Thymus (tissue), 11 donors: ENCODE data around the gene DENND6A. TPM values are rescaled to one million over a fixed set of nuclear protein-coding genes. Genes with fewer than 3 reads are reported as not detected.

Experiments used
- DNase-seq, 9 donors: peaks; one replicate each; pipeline ENCODE4 v3.0.0-alpha.2; 2013; ENCODE audit warnings: low spot score in 9 of 9, low read depth in 6 of 9, missing footprints in 1 of 9
- H3K27ac ChIP-seq, 2 donors: one replicate each; pipeline ENCODE4 v1.5.1; 2013; ENCODE audit warnings: control low read depth in 1 of 2, low read depth in 1 of 2, low read length in 1 of 2, mild to moderate bottlenecking in 1 of 2, moderate library complexity in 1 of 2
- H3K27me3 ChIP-seq, 2 donors: one replicate each; pipeline ENCODE4 v1.5.1; 2013; ENCODE audit warnings: low read length in 1 of 2; ENCODE audit not compliant: control insufficient read depth in 2 of 2, insufficient read depth in 1 of 2
- H3K36me3 ChIP-seq, 2 donors: one replicate each; pipeline ENCODE4 v1.5.1; 2013; ENCODE audit warnings: low read length in 1 of 2, mild to moderate bottlenecking in 1 of 2, moderate library complexity in 1 of 2; ENCODE audit not compliant: control insufficient read depth in 2 of 2, insufficient read depth in 2 of 2
- H3K4me1 ChIP-seq, 2 donors: one replicate each; pipeline ENCODE4 v1.5.1; 2013; ENCODE audit warnings: low read length in 2 of 2; ENCODE audit not compliant: control insufficient read depth in 2 of 2, insufficient read depth in 2 of 2
- H3K4me3 ChIP-seq, 2 donors: one replicate each; pipeline ENCODE4 v1.5.1; 2013; ENCODE audit warnings: low read length in 2 of 2, control low read depth in 1 of 2, mild to moderate bottlenecking in 1 of 2
- H3K9me3 ChIP-seq, 2 donors: one replicate each; pipeline ENCODE4 v1.5.1; 2013; ENCODE audit warnings: low read length in 1 of 2, mild to moderate bottlenecking in 1 of 2; ENCODE audit not compliant: control insufficient read depth in 2 of 2, insufficient read depth in 1 of 2
- WGBS: extraction: QIAGEN DNeasy Blood & Tissue Kit; methylation state at CpG from one replicate; pipeline ENCODE4 v1.1.7; 2013; 5-methylcytosine and 5-hydroxymethylcytosine counted together
- polyA plus RNA-seq: library from polyadenylated mRNA; stranded (reverse); fragments of 200-250 nt; gene quantifications from one replicate; pipeline ENCODE4 v1.2.3, GENCODE V29; 2013
- total RNA-seq: library from RNA; stranded (reverse); fragments of 120-200 nt; gene quantifications from one replicate; pipeline ENCODE4 v1.2.4, GENCODE V29; 2013
- donor health status: healthy.

The DENND6A gene
- total and polyA plus RNA-seq, 2 donors, result 17.4 to 23.3 TPM

GRCh38 chr3:57600195-57600594 is 92.7 kb downstream of the DENND6A start:
- 99% methylated on average over 2 of the region's 2 CpGs for WGBS
- no peak for DNase-seq
- H3K4me1 ChIP-seq, result peaks cover 9 to 14% of the 10 kb centered on the region in 2 donors
- H3K4me3 ChIP-seq, result no peak overlapping the region
- H3K27ac ChIP-seq, result no peak overlapping the region
- H3K36me3 ChIP-seq, result no peaks in the 10 kb centered on the region
- peaks cover 0 to 4% of the 10 kb centered on the region in 2 donors for H3K9me3 ChIP-seq
- no peaks in the 10 kb centered on the region for H3K27me3 ChIP-seq

- 76% methylated on average over 5 of the region's 5 CpGs for WGBS
- Histone ChIP-seq H3K4me3 (peak overlapping the region; percentile 78 to 85), H3K4me1 (peaks cover 9 to 15% of the 10 kb centered on the region in 2 donors), H3K9me3 (peaks cover 0 to 4% of the 10 kb centered on the region in 2 donors), H3K36me3 (peaks cover 0 to under 1% of the 10 kb centered on the region in 2 donors), H3K27me3 (no peaks in the 10 kb centered on the region), H3K27ac (peak overlapping the region; percentile 68 to 97)
- DNase-seq, result peak in 2 of 9 donors; percentile 2 to 12
Observed at GRCh38 chr3:57598765-57599360, 94.0 kb downstream of the DENND6A start.

GRCh38 chr3:57597127-57597923 is 95.6 kb downstream of the DENND6A start, which contains the start of gene ARF4:
Gene ARF4, minus strand, starts transcription at chr3:57597344. Its CDS starts 204 bp downstream, at chr3:57597140.
- H3K27ac ChIP-seq, result peak within 1 kb of the TSS; percentile 98 to 99
- H3K9me3 ChIP-seq, result peaks cover 0 to 4% of the 10 kb centered on the region in 2 donors
- H3K4me1 ChIP-seq, result peaks cover 9 to 15% of the 10 kb centered on the region in 2 donors
- H3K36me3 ChIP-seq, result peaks cover 0 to 6% of the 10 kb centered on the region in 2 donors
- WGBS, result under 1% methylated on average over 67 of the region's 67 CpGs
- peak within 1 kb of the TSS; percentile 85 to 95 for H3K4me3 ChIP-seq
- DNase-seq, result peak; percentile 96 to 99 (median 98)
- no peaks in the 10 kb centered on the region for H3K27me3 ChIP-seq

GRCh38 chr3:57596495-57597126 is 96.3 kb downstream of the DENND6A start:
- under 1% methylated on average over 31 of the region's 31 CpGs for WGBS
- H3K9me3 ChIP-seq, result peaks cover 0 to 4% of the 10 kb centered on the region in 2 donors
- peaks cover 0 to 9% of the 10 kb centered on the region in 2 donors for H3K36me3 ChIP-seq
- H3K27ac ChIP-seq, result peak overlapping the region; percentile 98 to 99
- H3K4me3 ChIP-seq, result peak overlapping the region; percentile 85 to 95
- peak in 5 of 9 donors; percentile 13 to 63 (median 38) for DNase-seq
- peaks cover 9 to 15% of the 10 kb centered on the region in 2 donors for H3K4me1 ChIP-seq
- no peaks in the 10 kb centered on the region for H3K27me3 ChIP-seq

GRCh38 chr3:57594576-57594975 is 98.3 kb downstream of the DENND6A start:
- 90% methylated on average over 5 of the region's 5 CpGs for WGBS
- no peaks in the 10 kb centered on the region for H3K27me3 ChIP-seq
- DNase-seq, result no peak
- H3K27ac ChIP-seq, result no peak overlapping the region
- peaks cover 0 to 4% of the 10 kb centered on the region in 2 donors for H3K9me3 ChIP-seq
- peaks cover 9 to 15% of the 10 kb centered on the region in 2 donors for H3K4me1 ChIP-seq
- H3K36me3 ChIP-seq, result peaks cover 0 to 9% of the 10 kb centered on the region in 2 donors
- no peak overlapping the region for H3K4me3 ChIP-seq

GRCh38 chr3:57594144-57594543 is 98.7 kb downstream of the DENND6A start:
- Histone ChIP-seq H3K27me3 (no peaks in the 10 kb centered on the region), H3K4me3 (no peak overlapping the region), H3K9me3 (peaks cover 0 to 4% of the 10 kb centered on the region in 2 donors), H3K4me1 (peaks cover 9 to 14% of the 10 kb centered on the region in 2 donors), H3K36me3 (peaks cover 0 to 9% of the 10 kb centered on the region in 2 donors), H3K27ac (no peak overlapping the region)
- no peak for DNase-seq
- 96% methylated on average over 4 of the region's 4 CpGs for WGBS

GRCh38 chr3:57592306-57592705 is 100.6 kb downstream of the DENND6A start:
- H3K27me3 ChIP-seq, result no peaks in the 10 kb centered on the region
- no peak overlapping the region for H3K27ac ChIP-seq
- H3K36me3 ChIP-seq, result peaks cover 0 to 9% of the 10 kb centered on the region in 2 donors
- H3K4me1 ChIP-seq, result peaks cover 2 to 9% of the 10 kb centered on the region in 2 donors
- H3K4me3 ChIP-seq, result no peak overlapping the region
- 78% methylated on average over 6 of the region's 6 CpGs for WGBS
- DNase-seq, result no peak
- peaks cover 0 to 4% of the 10 kb centered on the region in 2 donors for H3K9me3 ChIP-seq

- Histone ChIP-seq H3K9me3 (no peaks in the 10 kb centered on the region), H3K27me3 (no peaks in the 10 kb centered on the region), H3K4me1 (no peaks in the 10 kb centered on the region), H3K36me3 (peaks cover under 1 to 23% of the 10 kb centered on the region in 2 donors), H3K4me3 (no peak overlapping the region), H3K27ac (no peak overlapping the region)
- no peak for DNase-seq
- WGBS, result 97% methylated on average over 2 of the region's 2 CpGs
Observed at GRCh38 chr3:57587905-57588304, 105.0 kb downstream of the DENND6A start.
